ENCODE measurements around the gene AQP9.

Gene AQP9

GRCh38 chr15:58115692-58116091 lies 22.5 kb upstream of the AQP9 start:
- no peaks in the 10 kb centered on the region for H3K4me1 ChIP-seq (ENCODE audit: control insufficient read depth, insufficient read depth, low read length, poor library complexity, severe bottlenecking)
- no peak overlapping the region for H3K27ac ChIP-seq (ENCODE audit: low read depth, low read length, severe bottlenecking)
- H3K4me3 ChIP-seq (ENCODE audit: extremely low read depth, insufficient read depth, low read length, poor library complexity, severe bottlenecking): no peak overlapping the region
- no peaks in the 10 kb centered on the region for H3K36me3 ChIP-seq (ENCODE audit: control insufficient read depth, insufficient read depth, low read length)
- WGBS, 2 experiments (ENCODE audit: insufficient coverage in 2 of 2): 88% methylated on average over 1 of the region's 1 CpG; no CpG with 5 or more reads in 1 of the 2 experiments
- H3K9me3 ChIP-seq (ENCODE audit: control insufficient read depth, low read length): no peaks in the 10 kb centered on the region

GRCh38 chr15:58117619-58118018 lies 20.6 kb upstream of the AQP9 start:
- no peak overlapping the region for H3K4me3 ChIP-seq (ENCODE audit: extremely low read depth, insufficient read depth, low read length, poor library complexity, severe bottlenecking)
- no CpG with 5 or more reads among the region's 1 CpG for WGBS, 2 experiments (ENCODE audit: insufficient coverage in 2 of 2)
- H3K4me1 ChIP-seq (ENCODE audit: control insufficient read depth, insufficient read depth, low read length, poor library complexity, severe bottlenecking): no peaks in the 10 kb centered on the region
- no peaks in the 10 kb centered on the region for H3K9me3 ChIP-seq (ENCODE audit: control insufficient read depth, low read length)
- H3K36me3 ChIP-seq (ENCODE audit: control insufficient read depth, insufficient read depth, low read length): no peaks in the 10 kb centered on the region
- H3K27ac ChIP-seq (ENCODE audit: low read depth, low read length, severe bottlenecking): no peak overlapping the region

GRCh38 chr15:58118272-58118671 lies 19.9 kb upstream of the AQP9 start:
- Histone ChIP-seq H3K4me3 (ENCODE audit: extremely low read depth, insufficient read depth, low read length, poor library complexity, severe bottlenecking) (no peak overlapping the region), H3K4me1 (ENCODE audit: control insufficient read depth, insufficient read depth, low read length, poor library complexity, severe bottlenecking) (no peaks in the 10 kb centered on the region), H3K27ac (ENCODE audit: low read depth, low read length, severe bottlenecking) (no peak overlapping the region), H3K36me3 (ENCODE audit: control insufficient read depth, insufficient read depth, low read length) (no peaks in the 10 kb centered on the region), H3K9me3 (ENCODE audit: control insufficient read depth, low read length) (no peaks in the 10 kb centered on the region)
- 81 to 86% methylated on average over 5 of the region's 5 CpGs for WGBS, 2 experiments (ENCODE audit: insufficient coverage in 2 of 2)

- H3K4me3 ChIP-seq (ENCODE audit: extremely low read depth, insufficient read depth, low read length, poor library complexity, severe bottlenecking): no peak overlapping the region
- H3K9me3 ChIP-seq (ENCODE audit: control insufficient read depth, low read length): no peaks in the 10 kb centered on the region
- 100% methylated on average over 1 of the region's 1 CpG; no CpG with 5 or more reads in 1 of the 2 experiments for whole genome bisulfite sequencing, 2 experiments (ENCODE audit: insufficient coverage in 2 of 2)
Measured at GRCh38 chr15:58119016-58119415, 19.2 kb upstream of the AQP9 start.

GRCh38 chr15:58124585-58124984 lies 13.6 kb upstream of the AQP9 start:
- 80 to 100% methylated on average over 1 of the region's 1 CpG for WGBS, 2 experiments (ENCODE audit: insufficient coverage in 2 of 2)
- no peak overlapping the region for H3K4me3 ChIP-seq (ENCODE audit: extremely low read depth, insufficient read depth, low read length, poor library complexity, severe bottlenecking)
- H3K27ac ChIP-seq (ENCODE audit: low read depth, low read length, severe bottlenecking): no peak overlapping the region
- H3K9me3 ChIP-seq (ENCODE audit: control insufficient read depth, low read length): peaks cover 3% of the 10 kb centered on the region
- no peaks in the 10 kb centered on the region for H3K36me3 ChIP-seq (ENCODE audit: control insufficient read depth, insufficient read depth, low read length)
- H3K4me1 ChIP-seq (ENCODE audit: control insufficient read depth, insufficient read depth, low read length, poor library complexity, severe bottlenecking): no peaks in the 10 kb centered on the region

More at GRCh38 chr15:58119016-58119415, 19.2 kb upstream of the AQP9 start:
- Histone ChIP-seq H3K36me3 (ENCODE audit: control insufficient read depth, insufficient read depth, low read length) (no peaks in the 10 kb centered on the region), H3K27ac (ENCODE audit: low read depth, low read length, severe bottlenecking) (no peak overlapping the region), H3K4me1 (ENCODE audit: control insufficient read depth, insufficient read depth, low read length, poor library complexity, severe bottlenecking) (no peaks in the 10 kb centered on the region)

- Histone ChIP-seq H3K9me3 (ENCODE audit: control insufficient read depth, low read length) (peaks cover 3% of the 10 kb centered on the region), H3K4me1 (ENCODE audit: control insufficient read depth, insufficient read depth, low read length, poor library complexity, severe bottlenecking) (no peaks in the 10 kb centered on the region), H3K27ac (ENCODE audit: low read depth, low read length, severe bottlenecking) (no peak overlapping the region), H3K36me3 (ENCODE audit: control insufficient read depth, insufficient read depth, low read length) (no peaks in the 10 kb centered on the region), H3K4me3 (ENCODE audit: extremely low read depth, insufficient read depth, low read length, poor library complexity, severe bottlenecking) (no peak overlapping the region)
Measured at GRCh38 chr15:58125333-58125732, 12.8 kb upstream of the AQP9 start.

- no peaks in the 10 kb centered on the region for H3K4me1 ChIP-seq (ENCODE audit: control insufficient read depth, insufficient read depth, low read length, poor library complexity, severe bottlenecking)
- 90 to 97% methylated on average over 3 to 4 of the region's 4 CpGs for WGBS, 2 experiments (ENCODE audit: insufficient coverage in 2 of 2)
- no peaks in the 10 kb centered on the region for H3K9me3 ChIP-seq (ENCODE audit: control insufficient read depth, low read length)
- H3K36me3 ChIP-seq (ENCODE audit: control insufficient read depth, insufficient read depth, low read length): no peaks in the 10 kb centered on the region
- no peak overlapping the region for H3K4me3 ChIP-seq (ENCODE audit: extremely low read depth, insufficient read depth, low read length, poor library complexity, severe bottlenecking)
- no peak overlapping the region for H3K27ac ChIP-seq (ENCODE audit: low read depth, low read length, severe bottlenecking)
Measured at GRCh38 chr15:58134886-58135285, 3.3 kb upstream of the AQP9 start.

- 90 to 100% methylated on average over 1 of the region's 2 CpGs for WGBS, 2 experiments (ENCODE audit: insufficient coverage in 2 of 2)
- Histone ChIP-seq H3K9me3 (ENCODE audit: control insufficient read depth, low read length) (no peaks in the 10 kb centered on the region), H3K4me1 (ENCODE audit: control insufficient read depth, insufficient read depth, low read length, poor library complexity, severe bottlenecking) (no peaks in the 10 kb centered on the region), H3K36me3 (ENCODE audit: control insufficient read depth, insufficient read depth, low read length) (no peaks in the 10 kb centered on the region), H3K4me3 (ENCODE audit: extremely low read depth, insufficient read depth, low read length, poor library complexity, severe bottlenecking) (no peak overlapping the region), H3K27ac (ENCODE audit: low read depth, low read length, severe bottlenecking) (no peak overlapping the region)
Measured at GRCh38 chr15:58135511-58136174, 2.5 kb upstream of the AQP9 start.

- H3K36me3 ChIP-seq (ENCODE audit: control insufficient read depth, insufficient read depth, low read length): no peaks in the 10 kb centered on the region
- H3K4me1 ChIP-seq (ENCODE audit: control insufficient read depth, insufficient read depth, low read length, poor library complexity, severe bottlenecking): no peaks in the 10 kb centered on the region
- H3K4me3 ChIP-seq (ENCODE audit: extremely low read depth, insufficient read depth, low read length, poor library complexity, severe bottlenecking): no peak overlapping the region
- no peaks in the 10 kb centered on the region for H3K9me3 ChIP-seq (ENCODE audit: control insufficient read depth, low read length)
- WGBS, 2 experiments (ENCODE audit: insufficient coverage in 2 of 2): 50 to 100% methylated on average over 1 of the region's 1 CpG
- H3K27ac ChIP-seq (ENCODE audit: low read depth, low read length, severe bottlenecking): no peak overlapping the region
Measured at GRCh38 chr15:58136731-58137130, 1.4 kb upstream of the AQP9 start.

- Histone ChIP-seq H3K4me1 (ENCODE audit: control insufficient read depth, insufficient read depth, low read length, poor library complexity, severe bottlenecking) (no peaks in the 10 kb centered on the region), H3K4me3 (ENCODE audit: extremely low read depth, insufficient read depth, low read length, poor library complexity, severe bottlenecking) (no peak overlapping the region), H3K9me3 (ENCODE audit: control insufficient read depth, low read length) (no peaks in the 10 kb centered on the region), H3K36me3 (ENCODE audit: control insufficient read depth, insufficient read depth, low read length) (no peaks in the 10 kb centered on the region), H3K27ac (ENCODE audit: low read depth, low read length, severe bottlenecking) (no peak overlapping the region)
- 60% methylated on average over 1 of the region's 1 CpG; no CpG with 5 or more reads in 1 of the 2 experiments for WGBS, 2 experiments (ENCODE audit: insufficient coverage in 2 of 2)
Measured at GRCh38 chr15:58137686-58138085, 495 bp upstream of the AQP9 start.

GRCh38 chr15:58139276-58139988 lies 1.3 kb downstream of the AQP9 start:
- H3K27ac ChIP-seq (ENCODE audit: low read depth, low read length, severe bottlenecking): no peak overlapping the region
- H3K4me1 ChIP-seq (ENCODE audit: control insufficient read depth, insufficient read depth, low read length, poor library complexity, severe bottlenecking): no peaks in the 10 kb centered on the region
- no peaks in the 10 kb centered on the region for H3K36me3 ChIP-seq (ENCODE audit: control insufficient read depth, insufficient read depth, low read length)
- H3K9me3 ChIP-seq (ENCODE audit: control insufficient read depth, low read length): no peaks in the 10 kb centered on the region
- H3K4me3 ChIP-seq (ENCODE audit: extremely low read depth, insufficient read depth, low read length, poor library complexity, severe bottlenecking): no peak overlapping the region
- WGBS, 2 experiments (ENCODE audit: insufficient coverage in 2 of 2): no CpG with 5 or more reads among the region's 5 CpGs
